ENCODE results near the gene PAOX. TPM values are rescaled to one million over a fixed set of nuclear protein-coding genes. Genes with fewer than 3 reads are reported as not detected.

Gene PAOX
- total RNA-seq, 4 donors from 2014 or later = 2.4 to 18.6 (median 8.1) TPM

GRCh38 chr10:133377025-133377817 is 1.8 kb upstream of the PAOX start:
- no peak for TF ChIP-seq CTCF (IDR thresholded peaks at IDR 0.05; ENCODE audit: low read depth)

GRCh38 chr10:133377818-133378250 is 1.2 kb upstream of the PAOX start:
- no peak for TF ChIP-seq CTCF (IDR thresholded peaks at IDR 0.05; ENCODE audit: low read depth)

GRCh38 chr10:133378251-133379096 is 588 bp upstream of the PAOX start:
- no peak for TF ChIP-seq CTCF (IDR thresholded peaks at IDR 0.05; ENCODE audit: low read depth)

- no peak for TF ChIP-seq CTCF (IDR thresholded peaks at IDR 0.05; ENCODE audit: low read depth)
Measured at GRCh38 chr10:133379801-133380666, 972 bp downstream of the PAOX start.

- TF ChIP-seq CTCF (IDR thresholded peaks at IDR 0.05; ENCODE audit: low read depth) = no peak
Measured at GRCh38 chr10:133381036-133381435, 2.0 kb downstream of the PAOX start.

GRCh38 chr10:133383551-133383950 is 4.5 kb downstream of the PAOX start:
- TF ChIP-seq CTCF (IDR thresholded peaks at IDR 0.05; ENCODE audit: low read depth) = no peak

All from subcutaneous adipose tissue (tissue), 4 donors.